ENCODE data around the gene SPOCD1. TPM values are rescaled to one million over a fixed set of nuclear protein-coding genes. Genes with fewer than 3 reads are reported as not detected.

Gene SPOCD1
- total and polyA plus RNA-seq, 11 donors = 0.19 to 2.9 (median 0.41) TPM; not detected in 5

GRCh38 chr1:31859719-31860118 is 43.9 kb upstream of the SPOCD1 start:
- intact Hi-C loops (cut with DNase I) = no loop called here
- H3K4me1 ChIP-seq = no peaks in the 10 kb centered on the region
- no peaks in the 10 kb centered on the region for H3K27me3 ChIP-seq
- TF ChIP-seq, protein P1, sequence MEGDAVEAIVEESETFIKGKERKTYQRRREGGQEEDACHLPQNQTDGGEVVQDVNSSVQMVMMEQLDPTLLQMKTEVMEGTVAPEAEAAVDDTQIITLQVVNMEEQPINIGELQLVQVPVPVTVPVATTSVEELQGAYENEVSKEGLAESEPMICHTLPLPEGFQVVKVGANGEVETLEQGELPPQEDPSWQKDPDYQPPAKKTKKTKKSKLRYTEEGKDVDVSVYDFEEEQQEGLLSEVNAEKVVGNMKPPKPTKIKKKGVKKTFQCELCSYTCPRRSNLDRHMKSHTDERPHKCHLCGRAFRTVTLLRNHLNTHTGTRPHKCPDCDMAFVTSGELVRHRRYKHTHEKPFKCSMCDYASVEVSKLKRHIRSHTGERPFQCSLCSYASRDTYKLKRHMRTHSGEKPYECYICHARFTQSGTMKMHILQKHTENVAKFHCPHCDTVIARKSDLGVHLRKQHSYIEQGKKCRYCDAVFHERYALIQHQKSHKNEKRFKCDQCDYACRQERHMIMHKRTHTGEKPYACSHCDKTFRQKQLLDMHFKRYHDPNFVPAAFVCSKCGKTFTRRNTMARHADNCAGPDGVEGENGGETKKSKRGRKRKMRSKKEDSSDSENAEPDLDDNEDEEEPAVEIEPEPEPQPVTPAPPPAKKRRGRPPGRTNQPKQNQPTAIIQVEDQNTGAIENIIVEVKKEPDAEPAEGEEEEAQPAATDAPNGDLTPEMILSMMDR (IDR thresholded peaks at IDR 0.05) = no peak
- TF ChIP-seq POLR2A (IDR thresholded peaks at IDR 0.05) = no peak
- no peaks in the 10 kb centered on the region for H3K9me3 ChIP-seq
- no peak for DNase-seq
- 88 to 96% (median 95%) methylated on average over 2 of the region's 2 CpGs for WGBS, 4 donors
- ATAC-seq = no peak
- no peaks in the 10 kb centered on the region for H3K36me3 ChIP-seq
- no peak overlapping the region for H3K4me3 ChIP-seq
- H3K27ac ChIP-seq = no peak overlapping the region

DNA sequence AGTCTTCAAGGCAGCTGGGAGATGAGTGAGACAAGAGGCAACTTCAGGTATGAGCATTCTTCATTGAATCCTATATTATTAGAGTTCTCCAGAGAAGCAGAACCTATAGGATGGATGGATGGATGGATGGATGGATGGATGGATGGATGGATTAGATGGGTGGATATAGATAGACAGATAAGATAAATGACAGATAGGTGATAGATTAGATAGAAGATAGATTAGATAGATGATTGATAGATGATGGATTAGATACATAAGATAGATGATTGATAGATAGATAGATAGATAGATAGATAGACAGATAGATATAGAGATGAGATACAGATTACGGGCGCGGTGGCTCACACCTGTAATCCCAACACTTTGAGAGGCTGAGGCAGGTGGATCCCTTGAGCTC is 43.2 kb upstream of the SPOCD1 start:
- ATAC-seq (no peak), DNase-seq (no peak)
- 95 to 99% (median 97%) methylated on average over 3 of the region's 3 CpGs for WGBS, 4 donors
- no peaks in the 10 kb centered on the region for H3K9me3 ChIP-seq
- intact Hi-C loops (cut with DNase I) = no loop called here
- no peak for TF ChIP-seq POLR2A (IDR thresholded peaks at IDR 0.05)
- TF ChIP-seq, protein P1 (IDR thresholded peaks at IDR 0.05) = no peak
- no peak overlapping the region for H3K27ac ChIP-seq
- H3K27me3 ChIP-seq = no peaks in the 10 kb centered on the region
- H3K4me3 ChIP-seq = no peak overlapping the region
- no peaks in the 10 kb centered on the region for H3K36me3 ChIP-seq
- no peaks in the 10 kb centered on the region for H3K4me1 ChIP-seq

DNA sequence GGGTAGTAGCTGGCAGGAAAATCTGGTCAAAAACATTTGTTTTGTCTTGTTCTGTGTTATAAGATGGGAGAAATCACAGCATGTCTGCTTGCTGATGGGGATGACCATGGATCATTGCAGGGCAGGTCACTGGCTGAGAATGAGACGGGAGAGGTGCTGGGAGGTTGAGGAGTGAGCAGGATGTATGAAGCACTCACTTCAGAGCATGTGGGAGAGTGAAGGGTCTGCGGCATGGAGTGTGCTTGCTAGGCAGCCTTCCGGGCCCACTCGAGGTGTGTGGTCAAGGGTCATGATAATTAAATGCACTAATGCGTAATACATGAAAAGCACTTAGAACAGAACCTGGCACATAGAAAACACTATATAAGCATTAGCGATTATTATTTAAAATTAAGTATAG is 42.0 kb upstream of the SPOCD1 start:
- Histone ChIP-seq H3K36me3 (no peaks in the 10 kb centered on the region), H3K4me1 (no peaks in the 10 kb centered on the region), H3K4me3 (no peak overlapping the region), H3K9me3 (no peaks in the 10 kb centered on the region), H3K27ac (no peak overlapping the region), H3K27me3 (no peaks in the 10 kb centered on the region)
- intact Hi-C loops (cut with DNase I) = no loop called here
- TF ChIP-seq, protein P1 (IDR thresholded peaks at IDR 0.05) = no peak
- TF ChIP-seq POLR2A (IDR thresholded peaks at IDR 0.05) = no peak
- ATAC-seq (no peak), DNase-seq (no peak)
- 85 to 93% (median 90%) methylated on average over 6 of the region's 6 CpGs for WGBS, 4 donors

- DNase-seq (no peak), ATAC-seq (no peak)
- H3K27ac ChIP-seq = no peak overlapping the region
- H3K27me3 ChIP-seq = no peaks in the 10 kb centered on the region
- H3K4me1 ChIP-seq = no peaks in the 10 kb centered on the region
- TF ChIP-seq POLR2A (IDR thresholded peaks at IDR 0.05) = no peak
- TF ChIP-seq, protein P1 (IDR thresholded peaks at IDR 0.05) = no peak
- 90 to 93% (median 91%) methylated on average over 6 of the region's 6 CpGs for WGBS, 4 donors
- H3K9me3 ChIP-seq = no peaks in the 10 kb centered on the region
- no peaks in the 10 kb centered on the region for H3K36me3 ChIP-seq
- no peak overlapping the region for H3K4me3 ChIP-seq
- intact Hi-C loops (cut with DNase I) = no loop called here
Measured at GRCh38 chr1:31856140-31856539, 40.3 kb upstream of the SPOCD1 start.

Data from heart left ventricle (tissue), 16 donors.